Neural cell (in vitro differentiated cells): ENCODE results near the gene FAT2.

Experiments
- EP300 ChIP-seq: fragments of 450-650 bp; conservative IDR thresholded peaks from 2 replicates; pipeline ENCODE4 v1.6.1; 2014; ENCODE audit warnings: antibody characterized with exemption, mild to moderate bottlenecking, moderate library complexity; ENCODE audit not compliant: poor library complexity, severe bottlenecking
- EZH2 ChIP-seq: fragments of 200-600, 300-800 bp; shearing (Covaris generic), sonication (generic); IDR thresholded peaks from 2 replicates; pipeline ENCODE4 v1.6.1; 2014; ENCODE audit warnings: antibody characterized with exemption, low read length, borderline replicate concordance, mild to moderate bottlenecking; ENCODE audit not compliant: insufficient read depth, poor library complexity, severe bottlenecking
- POLR2AphosphoS5 ChIP-seq: IDR thresholded peaks from 2 replicates; pipeline ENCODE4 v1.6.1; 2012
- RAD21 ChIP-seq: fragments of 450-650 bp; conservative IDR thresholded peaks from 2 replicates; pipeline ENCODE4 v1.6.1; 2014; ENCODE audit warnings: antibody characterized with exemption, mild to moderate bottlenecking, moderate library complexity
- TF ChIP-seq, protein P1 (sequence below): fragments of 450-650 bp; IDR thresholded peaks from 2 replicates; pipeline ENCODE4 v1.5.1; 2014; ENCODE audit warnings: antibody characterized with exemption, mild to moderate bottlenecking, moderate library complexity; ENCODE audit not compliant: poor library complexity, severe bottlenecking
- TF ChIP-seq, protein P2 (sequence below): IDR thresholded peaks from 2 replicates; pipeline ENCODE4 v1.6.1; 2012; ENCODE audit warnings: borderline replicate concordance

DNA sequence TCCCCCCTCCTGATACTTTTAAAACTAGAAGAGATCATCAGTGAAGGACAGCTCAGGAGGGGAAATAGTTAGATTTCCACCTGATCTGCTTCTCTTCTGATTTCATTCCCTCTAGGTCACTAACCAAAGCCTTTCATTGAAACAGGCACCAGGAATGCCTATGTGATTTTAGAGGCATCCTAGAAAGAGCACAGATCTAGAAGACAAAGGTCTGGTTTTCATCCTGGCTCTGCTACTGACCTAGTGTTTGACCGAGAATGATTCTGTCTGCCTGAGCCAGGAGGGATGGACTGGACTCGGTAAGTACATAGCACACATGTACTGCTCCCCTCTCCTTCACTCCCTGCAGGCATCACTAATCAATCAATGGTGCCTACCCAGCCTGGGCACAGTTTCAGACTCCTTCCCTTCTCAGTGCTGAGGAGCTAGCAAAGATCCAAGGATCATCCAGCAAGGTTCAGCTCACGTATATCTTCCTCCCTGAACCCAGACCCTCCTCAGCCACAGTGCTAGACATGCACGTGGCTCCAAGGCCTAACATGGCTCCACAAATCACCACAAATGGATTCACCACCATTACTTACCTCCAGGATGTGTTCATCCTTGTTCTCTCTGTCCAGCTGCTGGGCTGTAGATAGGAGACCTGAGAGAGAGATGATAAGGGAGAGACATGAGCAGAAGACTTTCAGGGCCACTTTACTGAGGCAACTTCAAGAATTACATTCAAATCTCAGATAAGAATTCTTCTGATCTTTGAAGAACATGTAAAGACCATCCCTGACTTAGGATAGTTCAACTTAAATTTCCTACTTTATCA lies 35.2 kb downstream of the FAT2 start:
- TF ChIP-seq POLR2AphosphoS5: no peak
- TF ChIP-seq, protein P1, sequence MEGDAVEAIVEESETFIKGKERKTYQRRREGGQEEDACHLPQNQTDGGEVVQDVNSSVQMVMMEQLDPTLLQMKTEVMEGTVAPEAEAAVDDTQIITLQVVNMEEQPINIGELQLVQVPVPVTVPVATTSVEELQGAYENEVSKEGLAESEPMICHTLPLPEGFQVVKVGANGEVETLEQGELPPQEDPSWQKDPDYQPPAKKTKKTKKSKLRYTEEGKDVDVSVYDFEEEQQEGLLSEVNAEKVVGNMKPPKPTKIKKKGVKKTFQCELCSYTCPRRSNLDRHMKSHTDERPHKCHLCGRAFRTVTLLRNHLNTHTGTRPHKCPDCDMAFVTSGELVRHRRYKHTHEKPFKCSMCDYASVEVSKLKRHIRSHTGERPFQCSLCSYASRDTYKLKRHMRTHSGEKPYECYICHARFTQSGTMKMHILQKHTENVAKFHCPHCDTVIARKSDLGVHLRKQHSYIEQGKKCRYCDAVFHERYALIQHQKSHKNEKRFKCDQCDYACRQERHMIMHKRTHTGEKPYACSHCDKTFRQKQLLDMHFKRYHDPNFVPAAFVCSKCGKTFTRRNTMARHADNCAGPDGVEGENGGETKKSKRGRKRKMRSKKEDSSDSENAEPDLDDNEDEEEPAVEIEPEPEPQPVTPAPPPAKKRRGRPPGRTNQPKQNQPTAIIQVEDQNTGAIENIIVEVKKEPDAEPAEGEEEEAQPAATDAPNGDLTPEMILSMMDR: no peak
- TF ChIP-seq EP300: no peak
- TF ChIP-seq, protein P2, sequence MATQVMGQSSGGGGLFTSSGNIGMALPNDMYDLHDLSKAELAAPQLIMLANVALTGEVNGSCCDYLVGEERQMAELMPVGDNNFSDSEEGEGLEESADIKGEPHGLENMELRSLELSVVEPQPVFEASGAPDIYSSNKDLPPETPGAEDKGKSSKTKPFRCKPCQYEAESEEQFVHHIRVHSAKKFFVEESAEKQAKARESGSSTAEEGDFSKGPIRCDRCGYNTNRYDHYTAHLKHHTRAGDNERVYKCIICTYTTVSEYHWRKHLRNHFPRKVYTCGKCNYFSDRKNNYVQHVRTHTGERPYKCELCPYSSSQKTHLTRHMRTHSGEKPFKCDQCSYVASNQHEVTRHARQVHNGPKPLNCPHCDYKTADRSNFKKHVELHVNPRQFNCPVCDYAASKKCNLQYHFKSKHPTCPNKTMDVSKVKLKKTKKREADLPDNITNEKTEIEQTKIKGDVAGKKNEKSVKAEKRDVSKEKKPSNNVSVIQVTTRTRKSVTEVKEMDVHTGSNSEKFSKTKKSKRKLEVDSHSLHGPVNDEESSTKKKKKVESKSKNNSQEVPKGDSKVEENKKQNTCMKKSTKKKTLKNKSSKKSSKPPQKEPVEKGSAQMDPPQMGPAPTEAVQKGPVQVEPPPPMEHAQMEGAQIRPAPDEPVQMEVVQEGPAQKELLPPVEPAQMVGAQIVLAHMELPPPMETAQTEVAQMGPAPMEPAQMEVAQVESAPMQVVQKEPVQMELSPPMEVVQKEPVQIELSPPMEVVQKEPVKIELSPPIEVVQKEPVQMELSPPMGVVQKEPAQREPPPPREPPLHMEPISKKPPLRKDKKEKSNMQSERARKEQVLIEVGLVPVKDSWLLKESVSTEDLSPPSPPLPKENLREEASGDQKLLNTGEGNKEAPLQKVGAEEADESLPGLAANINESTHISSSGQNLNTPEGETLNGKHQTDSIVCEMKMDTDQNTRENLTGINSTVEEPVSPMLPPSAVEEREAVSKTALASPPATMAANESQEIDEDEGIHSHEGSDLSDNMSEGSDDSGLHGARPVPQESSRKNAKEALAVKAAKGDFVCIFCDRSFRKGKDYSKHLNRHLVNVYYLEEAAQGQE: no peak
- no peak for TF ChIP-seq EZH2
- TF ChIP-seq RAD21: no peak
